Esophagus squamous epithelium (tissue), 5 donors: ENCODE results near the gene C8B. TPM values are rescaled to one million over a fixed set of nuclear protein-coding genes. Genes with fewer than 3 reads are reported as not detected.

Experiments
- DNase-seq: peaks from one replicate; lab custom pipeline; 2025; lab: John Stamatoyannopoulos, UW
- H3K27ac ChIP-seq, 4 donors: fragments of 200-600 bp; sonication (generic); one replicate each; pipeline ENCODE4 v1.5.1; 2016 to 2019; ENCODE audit warnings: mild to moderate bottlenecking in 1 of 4
- H3K27me3 ChIP-seq, 4 donors: fragments of 200-600 bp; sonication (generic); 1 replicate in 3 of 4; 2 replicates in 1 of 4; pipeline versions ENCODE4 v1.5.1 to v1.6.0; 2017 to 2021; ENCODE audit warnings: antibody characterized with exemption in 1 of 4
- H3K36me3 ChIP-seq, 3 donors: fragments of 200-600 bp; sonication (generic); one replicate each; pipeline ENCODE4 v1.5.1; 2016 to 2019
- H3K4me1 ChIP-seq, 3 donors: fragments of 200-600 bp; sonication (generic); one replicate each; pipeline ENCODE4 v1.5.1; 2017 to 2019
- H3K4me3 ChIP-seq, 4 donors: fragments of 200-600 bp; sonication (generic); 1 replicate in 3 of 4; 2 replicates in 1 of 4; pipeline ENCODE4 v1.5.1; 2016 to 2019; ENCODE audit warnings: mild to moderate bottlenecking in 2 of 4, moderate library complexity in 1 of 4
- H3K9me3 ChIP-seq, 3 donors: fragments of 200-600 bp; sonication (generic); one replicate each; pipeline ENCODE4 v1.5.1; 2016 to 2019
- CTCF ChIP-seq, 6 experiments: fragments of 450-650 bp in 4 of 6; fragments of 200-600 bp in 2 of 6; sonication (generic) in 2 of 6; IDR thresholded peaks; one replicate each; pipeline ENCODE4 v1.5.1; 2016 to 2019; ENCODE audit warnings: antibody characterized with exemption in 6 of 6, mild to moderate bottlenecking in 4 of 6, moderate library complexity in 4 of 6
- POLR2A ChIP-seq, 4 donors: fragments of 450-650 bp; IDR thresholded peaks; one replicate each; pipeline ENCODE4 v1.6.1; 2017; ENCODE audit warnings: antibody characterized with exemption in 4 of 4, mild to moderate bottlenecking in 4 of 4, moderate library complexity in 3 of 4
- WGBS, 2 donors: methylation state at CpG; one replicate each; pipeline ENCODE4 v1.1.5; 2018; 5-methylcytosine and 5-hydroxymethylcytosine counted together
- intact Hi-C: fragments of 100-400 bp; cut with DNase I; formaldehyde crosslinking; loops from one replicate; pipeline ENCODE4 v1.15.0; 2022
- total RNA-seq, 4 donors: library from RNA; depleted of rRNA; stranded (reverse); fragments of >200 nt; gene quantifications; one replicate each; pipeline ENCODE4 v1.1.0, GENCODE V29; 2016
- donor health status: DM: yes; HTN: yes; CAD: no.

Gene C8B
- total RNA-seq, 4 donors from 2014 or later: 0.30 TPM; not detected in 3

- no peak for DNase-seq
- intact Hi-C loops: no loop called here
- no peaks in the 10 kb centered on the region for H3K36me3 ChIP-seq
- H3K4me1 ChIP-seq: no peaks in the 10 kb centered on the region
- TF ChIP-seq CTCF (IDR thresholded peaks at IDR 0.05) (no peak), POLR2A (IDR thresholded peaks at IDR 0.05) (no peak)
- no peak overlapping the region for H3K4me3 ChIP-seq
- WGBS, 2 donors: 83 to 86% methylated on average over 5 of the region's 5 CpGs
- no peak overlapping the region for H3K27ac ChIP-seq
- H3K9me3 ChIP-seq: no peaks in the 10 kb centered on the region
- no peaks in the 10 kb centered on the region for H3K27me3 ChIP-seq
Measured at GRCh38 chr1:56993475-56993874, 27.7 kb upstream of the C8B start.

GRCh38 chr1:56992318-56993125, 26.7 kb upstream of the C8B start:
- no peaks in the 10 kb centered on the region for H3K27me3 ChIP-seq
- H3K36me3 ChIP-seq: no peaks in the 10 kb centered on the region
- DNase-seq: no peak
- no peak overlapping the region for H3K27ac ChIP-seq
- no peak for TF ChIP-seq CTCF (IDR thresholded peaks at IDR 0.05)
- no peaks in the 10 kb centered on the region for H3K9me3 ChIP-seq
- WGBS, 2 donors: 62 to 68% methylated on average over 15 of the region's 15 CpGs
- no peaks in the 10 kb centered on the region for H3K4me1 ChIP-seq
- intact Hi-C loops: no loop called here
- no peak overlapping the region for H3K4me3 ChIP-seq

GRCh38 chr1:56991576-56991975, 25.8 kb upstream of the C8B start:
- no peak overlapping the region for H3K27ac ChIP-seq
- H3K4me1 ChIP-seq: no peaks in the 10 kb centered on the region
- TF ChIP-seq POLR2A (IDR thresholded peaks at IDR 0.05) (no peak), CTCF (IDR thresholded peaks at IDR 0.05) (no peak)
- intact Hi-C loops: no loop called here
- no peak for DNase-seq
- H3K9me3 ChIP-seq: no peaks in the 10 kb centered on the region
- H3K27me3 ChIP-seq: no peaks in the 10 kb centered on the region
- no peaks in the 10 kb centered on the region for H3K36me3 ChIP-seq
- 93 to 94% methylated on average over 2 to 3 of the region's 3 CpGs for WGBS, 2 donors
- H3K4me3 ChIP-seq: no peak overlapping the region

DNA sequence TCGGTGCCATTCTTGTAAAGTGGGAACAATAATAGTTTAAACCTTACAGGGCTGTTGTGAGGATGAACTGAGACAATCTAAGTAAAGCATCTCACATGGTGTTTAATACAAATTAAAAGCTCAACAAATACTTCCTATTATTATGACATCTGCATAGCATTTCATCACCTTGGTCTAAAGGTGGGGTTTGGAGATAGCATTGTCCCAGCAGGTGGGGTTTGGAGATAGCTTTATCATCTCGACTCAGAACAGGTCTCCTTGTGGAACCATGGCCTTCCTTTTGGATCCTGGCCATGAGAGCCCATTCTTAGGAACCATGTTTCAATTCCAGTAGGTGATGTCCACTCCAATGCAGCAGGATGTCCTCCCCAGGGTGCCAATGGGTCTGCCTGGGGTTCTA, 20.6 kb upstream of the C8B start:
- H3K27ac ChIP-seq: no peak overlapping the region
- DNase-seq: no peak
- H3K27me3 ChIP-seq: peaks cover 0 to 6% (median 0%) of the 10 kb centered on the region in 4 donors
- no peak overlapping the region for H3K4me3 ChIP-seq
- H3K4me1 ChIP-seq: no peaks in the 10 kb centered on the region
- no peak for TF ChIP-seq POLR2A (IDR thresholded peaks at IDR 0.05)
- TF ChIP-seq CTCF (IDR thresholded peaks at IDR 0.05): no peak
- H3K9me3 ChIP-seq: no peaks in the 10 kb centered on the region
- intact Hi-C loops: no loop called here
- H3K36me3 ChIP-seq: no peaks in the 10 kb centered on the region
- 71 to 76% methylated on average over 2 of the region's 2 CpGs for WGBS, 2 donors

DNA sequence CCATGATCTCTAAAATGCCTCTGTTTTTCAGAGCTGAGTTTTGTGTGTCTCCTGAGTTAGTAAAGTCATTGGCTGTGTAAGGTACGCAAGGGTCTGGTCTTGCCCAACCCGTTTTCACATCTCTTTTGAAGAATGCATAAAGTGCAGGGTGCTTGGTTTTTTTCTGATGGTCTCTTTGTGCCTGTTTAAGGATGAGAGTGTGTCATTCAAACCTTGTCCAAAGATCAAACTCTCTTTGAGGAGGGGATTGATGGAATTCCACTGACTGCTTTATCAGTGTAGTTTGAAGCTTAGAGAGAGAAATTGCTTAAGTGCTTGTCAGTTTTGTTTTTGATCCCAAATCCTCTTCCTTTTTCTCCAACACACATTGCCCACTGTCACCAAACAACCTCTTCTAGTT, 20.0 kb upstream of the C8B start:
- H3K27ac ChIP-seq: no peak overlapping the region
- peaks cover 0 to 8% (median 0%) of the 10 kb centered on the region in 4 donors for H3K27me3 ChIP-seq
- H3K36me3 ChIP-seq: no peaks in the 10 kb centered on the region
- H3K4me3 ChIP-seq: no peak overlapping the region
- WGBS, 2 donors: 58 to 81% methylated on average over 2 of the region's 2 CpGs
- no peaks in the 10 kb centered on the region for H3K9me3 ChIP-seq
- no peak for TF ChIP-seq POLR2A (IDR thresholded peaks at IDR 0.05)
- TF ChIP-seq CTCF (IDR thresholded peaks at IDR 0.05): no peak
- no peaks in the 10 kb centered on the region for H3K4me1 ChIP-seq
- DNase-seq: no peak
- intact Hi-C loops: no loop called here
